ENCODE results near the gene MFAP3.

GRCh38 chr5:154087260-154087659 is 48.5 kb downstream of the MFAP3 start:
- TF ChIP-seq POLR2A (IDR thresholded peaks at IDR 0.05; ENCODE audit: low read length) = no peak
- no peak for TF ChIP-seq GATA1 (IDR thresholded peaks at IDR 0.05; ENCODE audit: low read depth, low read length)

Measured in erythroblast (primary cell).